HCT116 (cell line): ENCODE measurements around the gene MICAL3. TPM values are rescaled to one million over a fixed set of nuclear protein-coding genes. Genes with fewer than 3 reads are reported as not detected.

Experiments used
- ATAC-seq: fragments of 200-7000 bp; cut with Tn5 transposase; 2 replicates; pipeline ENCODE4 v1.9.1; 2020; ENCODE audit warnings: mild to moderate bottlenecking, moderate library complexity
- BruUV-seq: library from RNA; stranded (reverse); fragments of 400-500 nt; replicated peaks from 2 replicates; lab custom pipeline; 2021; lab: Mats Ljungman, UMichigan
- CTCF ChIA-PET: fragments of 300-600 bp; sonication (Branson Sonifier 250); formaldehyde crosslinking; loops from one replicate; lab custom pipeline; 2021; ENCODE audit warnings: antibody characterized with exemption; lab: Charles Lee
- POLR2A ChIA-PET: fragments of 300-600, 350-600 bp; sonication (Branson Sonifier 250); formaldehyde crosslinking; loops from one replicate; lab custom pipeline; 2021; ENCODE audit warnings: antibody characterized with exemption; lab: Charles Lee
- RAD21 ChIA-PET, 2 experiments: fragments of 300-600 bp; sonication (Branson Sonifier 250); formaldehyde crosslinking; loops; one replicate each; lab custom pipeline; 2023; ENCODE audit warnings: low total read pairs in 2 of 2; ENCODE audit not compliant: uncharacterized antibody in 2 of 2, unreplicated experiment in 2 of 2, low non-redundant PET in 1 of 2; lab: Charles Lee
- DNase-seq: peaks from one replicate; pipeline ENCODE4 v3.0.0-alpha.2; 2010; ENCODE audit warnings: low read depth, low spot score
- H2AFZ ChIP-seq: fragments of 200-600 bp; shearing (Covaris generic), sonication (generic); 2 replicates; pipeline ENCODE4 v1.6.1; 2017; ENCODE audit warnings: low read depth, mixed run types, mixed read lengths, antibody characterized with exemption, low read length; ENCODE audit not compliant: poor library complexity, severe bottlenecking
- H3K27ac ChIP-seq: 2 replicates; pipeline ENCODE4 v1.5.1; 2012; ENCODE audit warnings: low read depth, low read length
- H3K27me3 ChIP-seq: fragments of 200-600 bp; sonication (generic); 2 replicates; pipeline ENCODE4 v1.6.1; 2016; ENCODE audit warnings: mixed run types, low read length, mixed read lengths; ENCODE audit not compliant: insufficient read depth
- H3K36me3 ChIP-seq, 2 experiments: fragments of 200-500 bp in 1 of 2; fragments of 200-600 bp in 1 of 2; sonication (Bioruptor generic) in 1 of 2; sonication (generic) in 1 of 2; 2 replicates each; pipeline versions ENCODE4 v1.5.1 to v1.6.1; 2014 to 2016; ENCODE audit warnings: low read length in 2 of 2, inconsistent platforms in 1 of 2, mixed read lengths in 1 of 2, mixed run types in 1 of 2; ENCODE audit not compliant: insufficient read depth in 2 of 2, control insufficient read depth in 1 of 2
- H3K4me1 ChIP-seq, 2 experiments: fragments of 200-600 bp in 1 of 2; sonication (generic) in 1 of 2; 2 replicates each; pipeline versions ENCODE4 v1.5.1 to v1.6.1; 2012 to 2017; ENCODE audit warnings: low read length in 2 of 2, inconsistent platforms in 1 of 2, mild to moderate bottlenecking in 1 of 2, mixed read lengths in 1 of 2, mixed run types in 1 of 2, moderate library complexity in 1 of 2; ENCODE audit not compliant: insufficient read depth in 2 of 2, control insufficient read depth in 1 of 2
- H3K4me2 ChIP-seq: fragments of 200-600 bp; sonication (generic); 2 replicates; pipeline ENCODE4 v1.6.1; 2017; ENCODE audit warnings: mixed run types, low read length, mixed read lengths
- H3K4me3 ChIP-seq, 2 experiments: fragments of 200-600 bp in 1 of 2; sonication (generic) in 1 of 2; replicated peaks in 1 of 2; 2 replicates each; pipeline ENCODE4 v1.5.1; 2011 to 2016; ENCODE audit warnings: low read length in 2 of 2, control low read depth in 1 of 2, low read depth in 1 of 2, mild to moderate bottlenecking in 1 of 2, mixed read lengths in 1 of 2, mixed run types in 1 of 2
- H3K79me2 ChIP-seq: fragments of 200-600 bp; sonication (generic); 2 replicates; pipeline ENCODE4 v1.6.1; 2017; ENCODE audit warnings: mild to moderate bottlenecking, mixed run types, low read length, moderate library complexity, mixed read lengths; ENCODE audit not compliant: insufficient read depth
- H3K9ac ChIP-seq: fragments of 200-600 bp; sonication (generic); 2 replicates; pipeline ENCODE4 v1.6.1; 2016; ENCODE audit warnings: low read length, mixed read lengths
- H3K9me2 ChIP-seq: fragments of 200-600 bp; sonication (generic), shearing (Covaris generic); 2 replicates; pipeline ENCODE4 v1.6.1; 2017; ENCODE audit warnings: mixed run types, mild to moderate bottlenecking, moderate library complexity; ENCODE audit not compliant: insufficient read depth
- H3K9me3 ChIP-seq, 2 experiments: fragments of 200-500 bp in 1 of 2; fragments of 200-600 bp in 1 of 2; sonication (Bioruptor generic) in 1 of 2; sonication (generic) in 1 of 2; 2 replicates each; pipeline ENCODE4 v1.6.1; 2014 to 2017; ENCODE audit warnings: low read length in 2 of 2, mixed read lengths in 2 of 2, inconsistent platforms in 1 of 2, low read depth in 1 of 2, mild to moderate bottlenecking in 1 of 2, mixed run types in 1 of 2, moderate library complexity in 1 of 2; ENCODE audit not compliant: control insufficient read depth in 1 of 2, insufficient read depth in 1 of 2
- H4K20me1 ChIP-seq: fragments of 200-600 bp; sonication (generic), shearing (Covaris generic); 2 replicates; pipeline ENCODE4 v1.6.1; 2017; ENCODE audit warnings: mixed run types, mild to moderate bottlenecking, moderate library complexity; ENCODE audit not compliant: insufficient read depth
- ATF3 ChIP-seq: IDR thresholded peaks from 2 replicates; pipeline ENCODE4 v1.6.1; 2012
- CBX3 ChIP-seq: IDR thresholded peaks from 2 replicates; pipeline ENCODE4 v1.6.1; 2012; ENCODE audit warnings: low read depth
- CEBPB ChIP-seq: IDR thresholded peaks from 2 replicates; pipeline ENCODE4 v1.6.1; 2012; ENCODE audit warnings: low read depth
- EGR1 ChIP-seq: IDR thresholded peaks from 2 replicates; pipeline ENCODE4 v1.6.1; 2012; ENCODE audit warnings: low read depth
- EZH2 ChIP-seq: fragments of 200-600 bp; sonication (generic); IDR thresholded peaks from 2 replicates; pipeline ENCODE4 v1.6.1; 2017; ENCODE audit warnings: antibody characterized with exemption, mixed run types
- FOSL1 ChIP-seq: IDR thresholded peaks from 2 replicates; pipeline ENCODE4 v1.6.1; 2012; ENCODE audit warnings: low read depth
- JUND ChIP-seq: IDR thresholded peaks from 2 replicates; pipeline ENCODE4 v1.6.1; 2012
- MAX ChIP-seq: IDR thresholded peaks from 2 replicates; pipeline ENCODE4 v1.6.1; 2012
- POLR2A ChIP-seq: IDR thresholded peaks from 2 replicates; pipeline ENCODE4 v1.7.0; 2011; ENCODE audit warnings: borderline replicate concordance; ENCODE audit not compliant: insufficient read depth, insufficient read length; ENCODE audit errors: extremely low read depth
- POLR2AphosphoS5 ChIP-seq: IDR thresholded peaks from 2 replicates; pipeline ENCODE4 v1.6.1; 2011; ENCODE audit warnings: mild to moderate bottlenecking, low read depth, low read length, moderate library complexity
- RAD21 ChIP-seq: IDR thresholded peaks from 2 replicates; pipeline ENCODE4 v1.6.1; 2012; ENCODE audit warnings: low read depth, mild to moderate bottlenecking
- REST ChIP-seq: IDR thresholded peaks from 2 replicates; pipeline ENCODE4 v1.6.1; 2012; ENCODE audit warnings: low read depth
- SIN3A ChIP-seq: IDR thresholded peaks from 2 replicates; pipeline ENCODE4 v1.6.1; 2012; ENCODE audit warnings: low read depth
- SP1 ChIP-seq: IDR thresholded peaks from 2 replicates; pipeline ENCODE4 v1.6.1; 2012; ENCODE audit warnings: low read depth
- SRF ChIP-seq: IDR thresholded peaks from 2 replicates; pipeline ENCODE4 v1.6.1; 2012; ENCODE audit warnings: low read depth
- TCF7L2 ChIP-seq: IDR thresholded peaks from 2 replicates; pipeline ENCODE4 v1.7.0; 2011; ENCODE audit warnings: borderline replicate concordance, inconsistent platforms; ENCODE audit not compliant: insufficient read depth, insufficient read length; ENCODE audit errors: extremely low read depth
- ZBTB33 ChIP-seq: IDR thresholded peaks from 2 replicates; pipeline ENCODE4 v1.6.1; 2011; ENCODE audit warnings: mild to moderate bottlenecking, low read length, moderate library complexity; ENCODE audit not compliant: insufficient replicate concordance; ENCODE audit errors: extremely low read depth
- ZFX ChIP-seq: fragments of 450-650 bp; IDR thresholded peaks from 2 replicates; pipeline ENCODE4 v1.6.1; 2017
- ZNF274 ChIP-seq: fragments of 200-500 bp; sonication (Bioruptor generic); IDR thresholded peaks from 2 replicates; pipeline ENCODE4 v1.6.1; 2014; ENCODE audit warnings: mild to moderate bottlenecking, low read depth, low read length, inconsistent platforms
- intact Hi-C: fragments of 100-400 bp; cut with micrococcal nuclease; formaldehyde crosslinking; loops from 2 replicates; pipeline ENCODE4 v1.10.0; 2022
- total RNA-seq: library from RNA; stranded (reverse); gene quantifications from one replicate; pipeline ENCODE4 v1.2.1, GENCODE V29; 2021; ENCODE audit not compliant: unreplicated experiment

The MICAL3 gene
- total RNA-seq, 1 experiment from 2014 or later, result 30.8 TPM

GRCh38 chr22:17791196-17791595 lies 233.2 kb downstream of the MICAL3 start:
- Histone ChIP-seq H3K4me2 (no peak overlapping the region), H3K27ac (no peak overlapping the region), H3K9me3 (no peaks in the 10 kb centered on the region), H3K4me1 (no peaks in the 10 kb centered on the region), H2AFZ (no peak overlapping the region), H3K4me3 (no peak overlapping the region), H3K9ac (no peak overlapping the region), H3K36me3 (peaks cover 0 to 3% of the 10 kb centered on the region in 2 experiments; a peak in 1 of 4 replicates), H4K20me1 (no peaks in the 10 kb centered on the region), H3K9me2 (no peaks in the 10 kb centered on the region), H3K79me2 (no peaks in the 10 kb centered on the region), H3K27me3 (no peaks in the 10 kb centered on the region)
- DNase-seq, result no peak
- intact Hi-C loops, result no loop called here
- ATAC-seq, result no peak
- ChIA-PET RAD21 (no interaction called here), POLR2A (no interaction called here), CTCF (no interaction called here)
- TF ChIP-seq FOSL1, result no peak
- no peak for TF ChIP-seq ATF3
- TF ChIP-seq SP1, result no peak
- TF ChIP-seq POLR2A, result no peak
- no peak for TF ChIP-seq JUND
- no peak for TF ChIP-seq CEBPB
- TF ChIP-seq ZBTB33, result no peak
- TF ChIP-seq TCF7L2, result no peak
- no peak for TF ChIP-seq SRF
- no peak for TF ChIP-seq POLR2AphosphoS5
- no peak for TF ChIP-seq ZNF274
- TF ChIP-seq ZFX, result no peak
- no peak for TF ChIP-seq REST
- no peak for TF ChIP-seq EZH2
- TF ChIP-seq SIN3A, result no peak
- no peak for TF ChIP-seq MAX
- TF ChIP-seq CBX3, result no peak
- no peak for TF ChIP-seq RAD21
- TF ChIP-seq EGR1, result no peak
- BruUV-seq, result no TSS peak
